GM18502 (cell line): ENCODE measurements around the gene ZBED3.
"Not testable (repeated sequence)": the region's sequence is repeated elsewhere in the genome, so short reads cannot be mapped to it uniquely, and the experiment has no call there.

Source experiments
- ATAC-seq: cut with Tn5 transposase; IDR thresholded peaks from one replicate; pipeline ENCODE4 v1.9.1; 2021; ENCODE audit warnings: mild to moderate bottlenecking; ENCODE audit not compliant: unreplicated experiment, poor library complexity

ZBED3 gene

GRCh38 chr5:77080479-77080878, 6.6 kb downstream of the ZBED3 start:
- ATAC-seq = not testable (repeated sequence)

- no peak for ATAC-seq
These were observed 9.3 kb downstream of the ZBED3 start for GRCh38 chr5:77077829-77078176.

- peak; percentile 89 for ATAC-seq
These were observed 9.9 kb downstream of the ZBED3 start for GRCh38 chr5:77076961-77077828.

GRCh38 chr5:77074745-77075144, 12.3 kb downstream of the ZBED3 start:
- ATAC-seq = no peak

- no peak for ATAC-seq
These were observed 13.4 kb downstream of the ZBED3 start for GRCh38 chr5:77073667-77074066.

GRCh38 chr5:77066823-77067442, 20.2 kb downstream of the ZBED3 start:
- peak; percentile 61 for ATAC-seq

GRCh38 chr5:77066184-77066583, 20.9 kb downstream of the ZBED3 start:
- peak; percentile 38 for ATAC-seq

GRCh38 chr5:77065256-77065655, 21.8 kb downstream of the ZBED3 start:
- ATAC-seq = no peak

GRCh38 chr5:77064040-77064439, 23.0 kb downstream of the ZBED3 start:
- ATAC-seq = no peak

- no peak for ATAC-seq
These were observed 40.5 kb downstream of the ZBED3 start for GRCh38 chr5:77046416-77047073.

- no peak for ATAC-seq
These were observed 51.1 kb downstream of the ZBED3 start for GRCh38 chr5:77035950-77036349.

GRCh38 chr5:77033338-77033737, 53.7 kb downstream of the ZBED3 start:
- ATAC-seq = no peak

- no peak for ATAC-seq
These were observed 54.5 kb downstream of the ZBED3 start for GRCh38 chr5:77032635-77033034.

- no peak for ATAC-seq
These were observed 55.2 kb downstream of the ZBED3 start for GRCh38 chr5:77031891-77032290.

- peak; percentile 99 for ATAC-seq
These were observed 56.7 kb downstream of the ZBED3 start, which contains the start of gene AGGF1 for GRCh38 chr5:77030097-77031071. Gene AGGF1 (plus strand): TSS chr5:77030404. CDS start chr5:77030767, 363 bp downstream.

GRCh38 chr5:77029376-77029885, 57.7 kb downstream of the ZBED3 start:
- ATAC-seq = no peak

- no peak for ATAC-seq
These were observed 58.3 kb downstream of the ZBED3 start for GRCh38 chr5:77028631-77029375.

- ATAC-seq = no peak
These were observed 62.6 kb downstream of the ZBED3 start for GRCh38 chr5:77024490-77024889.
